Endometrial microvascular endothelial cells (primary cell): ENCODE measurements around the gene DTNBP1. TPM values are rescaled to one million over a fixed set of nuclear protein-coding genes. Genes with fewer than 3 reads are reported as not detected.

Source experiments
- in situ Hi-C: cut with HindIII; loops from 2 replicates; pipeline ENCODE4 v1.10.0; 2017; ENCODE audit warnings: low sequenced_read_pairs, low pct_unique_long_range_greater_than_20kb; ENCODE audit errors: inconsistent ontology term
- total RNA-seq: library from RNA; depleted of rRNA; stranded (reverse); fragments of >200 nt; gene quantifications from one replicate; pipeline ENCODE4 v1.2.3, GENCODE V29; 2015; ENCODE audit errors: inconsistent ontology term

DTNBP1 gene
- total RNA-seq, 1 donor from 2014 or later = 2.0 TPM

DNA sequence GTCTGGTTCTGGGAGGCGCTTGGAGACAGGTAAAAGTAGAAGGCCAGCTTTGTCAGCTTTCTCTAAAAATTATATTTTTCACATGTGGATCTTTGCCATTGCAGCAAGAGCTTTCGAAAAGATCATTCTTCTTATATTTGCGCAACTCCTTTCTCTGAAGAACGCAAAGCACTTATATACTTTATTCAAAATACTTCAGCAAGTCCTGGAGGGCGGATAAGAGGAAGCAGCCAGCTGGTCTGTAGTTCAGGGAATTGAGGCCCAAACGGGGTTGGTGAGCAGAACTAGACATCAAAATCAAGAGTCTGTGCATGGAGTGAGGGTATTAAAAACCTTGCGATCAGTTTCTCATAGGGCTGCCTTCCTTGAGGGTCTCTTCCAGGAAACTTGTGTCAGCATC is 182.3 kb downstream of the DTNBP1 start:
- in situ Hi-C loops = no loop called here

GRCh38 chr6:15479761-15480160 is 183.1 kb downstream of the DTNBP1 start:
- in situ Hi-C loops = no loop called here

DNA sequence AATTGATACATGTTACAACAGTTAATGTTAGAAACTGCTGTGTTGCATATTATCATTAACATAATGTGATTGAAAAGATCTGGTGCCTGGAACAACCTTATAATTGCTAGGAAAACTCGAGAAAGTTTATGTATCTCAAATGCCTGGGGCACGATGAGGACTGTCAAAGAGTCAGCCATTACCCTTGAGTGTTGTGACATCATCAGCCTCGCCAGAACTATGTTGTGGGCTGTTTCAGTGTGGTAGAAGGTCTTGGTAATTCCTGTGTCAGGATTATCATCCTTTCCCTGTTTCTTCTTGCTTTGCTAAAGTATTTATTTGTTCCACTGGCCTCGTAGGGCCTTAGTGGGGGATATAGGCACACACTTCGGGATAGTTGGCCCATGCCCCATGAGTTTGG is 185.1 kb downstream of the DTNBP1 start:
- in situ Hi-C loops = no loop called here

DNA sequence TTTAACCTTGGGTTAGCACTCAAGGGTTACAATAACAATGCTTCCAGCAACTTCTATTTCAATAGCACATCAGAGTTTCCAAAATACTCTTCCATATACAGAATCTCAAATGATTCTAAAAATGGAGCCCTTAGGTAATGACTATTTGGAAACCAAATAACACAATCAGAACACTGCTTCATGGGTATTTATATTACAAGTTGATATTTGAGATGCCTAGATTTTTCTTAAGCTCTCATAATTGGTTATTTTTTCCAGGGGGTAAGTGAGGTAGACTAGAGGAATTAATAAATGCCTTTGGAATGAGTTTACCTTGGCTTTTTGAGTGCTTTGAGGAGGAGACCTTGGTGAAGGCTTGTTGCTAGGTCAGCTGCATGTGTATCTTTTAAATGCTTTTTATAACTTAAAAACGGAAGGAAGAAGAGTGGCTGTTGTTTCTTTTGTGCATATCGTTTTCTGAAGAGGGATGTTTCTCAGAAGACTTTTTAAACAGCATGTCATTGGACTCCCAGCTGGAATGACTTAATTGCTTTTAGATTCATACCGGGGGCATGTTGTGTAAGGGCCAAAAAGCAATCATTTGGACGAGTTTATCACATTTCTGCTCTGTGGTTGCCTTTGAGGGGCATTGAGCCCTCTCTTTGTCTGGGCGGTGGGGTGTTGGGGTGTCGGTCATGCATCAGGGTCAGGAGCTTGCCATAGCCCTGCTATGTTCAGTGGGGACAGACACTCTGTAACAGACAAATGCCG is 186.0 kb downstream of the DTNBP1 start:
- in situ Hi-C loops = no loop called here

DNA sequence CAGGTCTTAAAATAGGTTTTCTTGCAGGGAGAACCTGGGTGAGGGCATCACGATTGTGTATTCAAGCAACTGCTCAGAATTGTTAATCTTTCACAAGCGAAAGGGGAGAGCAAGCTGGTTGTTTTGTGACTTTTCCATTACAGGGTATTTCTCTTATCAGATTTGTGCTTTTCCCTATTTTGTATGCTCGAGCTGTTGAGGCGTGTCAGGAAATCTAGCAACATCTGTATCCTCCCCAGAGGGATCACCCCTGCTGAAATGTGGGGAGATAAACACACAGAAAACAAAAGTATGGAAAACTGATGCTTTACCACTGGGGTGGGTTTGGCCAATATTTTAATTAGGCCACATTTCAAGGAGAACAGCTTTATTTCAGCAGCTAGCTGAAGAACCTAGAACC is 187.0 kb downstream of the DTNBP1 start:
- in situ Hi-C loops = no loop called here

- in situ Hi-C loops = no loop called here
Measured at GRCh38 chr6:15475261-15475660, 187.6 kb downstream of the DTNBP1 start.

- in situ Hi-C loops = no loop called here
Measured at GRCh38 chr6:15474196-15474595, 188.6 kb downstream of the DTNBP1 start.

DNA sequence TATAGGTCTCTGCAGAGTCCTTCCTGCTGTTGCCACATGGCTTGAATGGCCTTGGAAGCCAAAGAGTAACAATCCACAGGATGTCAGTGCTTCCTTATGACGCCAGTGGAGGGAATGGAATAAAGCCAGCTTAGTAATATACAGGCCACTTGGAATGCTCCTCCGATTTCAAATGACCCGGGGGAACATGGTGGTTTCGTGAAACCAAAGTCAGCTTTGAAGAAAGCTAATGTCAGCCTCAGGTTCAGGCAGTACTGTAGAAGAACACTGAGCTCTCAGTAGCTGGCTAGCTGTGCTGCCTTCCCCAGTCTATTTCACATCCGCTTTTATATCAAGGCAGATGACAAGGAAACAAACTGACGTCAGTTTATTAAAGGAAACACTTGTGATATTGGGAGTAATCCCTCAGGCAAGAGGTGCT is 189.1 kb downstream of the DTNBP1 start:
- in situ Hi-C loops = no loop called here

GRCh38 chr6:15473174-15473573 is 189.7 kb downstream of the DTNBP1 start:
- in situ Hi-C loops = no loop called here
